ENCODE data around the gene RPS24.
"Not testable (repeated sequence)": the region's sequence is repeated elsewhere in the genome, so short reads cannot be mapped to it uniquely, and the experiment has no call there.

Gene RPS24

DNA sequence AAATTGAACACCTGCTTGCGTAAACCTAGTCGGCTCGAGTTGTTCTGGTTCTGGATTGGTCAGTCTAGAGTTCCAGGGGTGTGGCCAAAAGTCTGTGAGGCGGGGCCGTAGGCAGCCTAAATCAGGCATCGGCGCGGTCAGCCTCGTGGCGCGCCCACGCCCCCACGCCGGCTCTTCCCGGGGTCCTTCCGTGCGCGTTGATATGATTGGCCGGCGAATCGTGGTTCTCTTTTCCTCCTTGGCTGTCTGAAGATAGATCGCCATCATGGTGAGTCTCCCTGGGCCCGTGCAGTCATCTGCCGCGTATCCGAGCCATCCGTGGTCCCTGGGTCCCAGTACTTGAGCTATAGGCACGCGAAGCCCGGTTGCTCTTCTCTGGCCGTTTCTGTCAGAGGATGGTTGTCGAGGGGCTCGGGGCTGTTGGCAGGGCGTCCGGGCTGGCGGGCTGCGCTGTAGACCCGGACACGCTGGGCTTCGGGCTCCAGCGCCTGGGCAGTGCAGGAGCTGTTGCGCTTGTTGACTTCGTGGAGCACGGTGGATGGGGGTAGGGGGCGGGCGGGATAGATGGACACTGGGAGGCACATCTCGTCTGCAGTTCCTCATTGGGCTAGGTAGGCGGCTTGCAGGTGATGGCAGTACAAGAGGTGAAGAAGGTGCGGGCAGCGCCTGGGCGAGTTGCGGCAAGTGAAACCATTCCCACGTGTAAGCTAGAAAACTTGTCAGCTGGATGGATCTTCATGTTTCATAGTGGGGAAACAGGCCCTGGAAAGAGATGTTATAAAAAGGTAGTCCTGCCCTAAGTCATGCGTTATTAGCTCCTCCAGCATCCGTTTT is at the start of gene RPS24:
Gene RPS24, plus strand, starts transcription at position 227 of the 834 bp plus-strand sequence. Its CDS starts 39 bp downstream, at position 266.
- peak; percentile 97 for DNase-seq

- DNase-seq, result no peak
These were observed 48.7 kb upstream of the RPS24 start for GRCh38 chr10:77984986-77985385.

DNA sequence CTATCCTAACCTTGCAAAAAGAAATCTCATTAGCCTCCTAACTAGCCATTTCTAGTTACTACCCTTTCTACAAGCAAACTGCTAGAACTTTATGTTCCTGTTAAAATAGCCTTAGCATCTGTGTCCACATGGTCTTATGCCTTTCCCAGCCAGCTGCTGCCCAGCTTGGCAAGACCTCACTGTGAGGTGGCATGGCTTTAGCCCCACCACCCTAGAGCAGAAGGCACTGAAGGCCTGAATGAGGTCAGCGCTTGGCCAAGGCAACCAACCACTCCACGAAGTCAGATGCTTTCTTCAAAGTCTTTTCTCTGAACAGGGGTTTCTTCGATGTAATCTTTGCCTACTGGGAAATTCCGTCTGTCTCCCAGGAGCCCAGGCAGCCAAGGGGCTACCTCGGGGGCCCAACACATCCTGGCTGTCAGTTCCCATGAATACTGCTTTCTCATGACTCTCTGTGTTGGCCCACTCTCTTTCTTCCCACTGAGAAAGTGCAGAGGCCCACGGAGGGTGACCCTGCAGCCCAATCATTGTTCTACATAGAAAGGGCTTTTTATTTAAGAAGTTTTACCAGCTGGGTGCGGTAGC is 45.9 kb upstream of the RPS24 start:
- DNase-seq, result no peak

- no peak for DNase-seq
These were observed 44.5 kb upstream of the RPS24 start for GRCh38 chr10:77989081-77989724.

- no peak for DNase-seq
These were observed 40.0 kb upstream of the RPS24 start for GRCh38 chr10:77993620-77994019.

GRCh38 chr10:77998780-77999179 is 34.9 kb upstream of the RPS24 start:
- DNase-seq, result not testable (repeated sequence)

- DNase-seq, result no peak
These were observed 33.5 kb upstream of the RPS24 start for GRCh38 chr10:78000206-78000605.

- DNase-seq, result no peak
These were observed 32.6 kb upstream of the RPS24 start for GRCh38 chr10:78000956-78001472.

- DNase-seq, result no peak
These were observed 30.9 kb upstream of the RPS24 start for GRCh38 chr10:78002541-78003288.

DNA sequence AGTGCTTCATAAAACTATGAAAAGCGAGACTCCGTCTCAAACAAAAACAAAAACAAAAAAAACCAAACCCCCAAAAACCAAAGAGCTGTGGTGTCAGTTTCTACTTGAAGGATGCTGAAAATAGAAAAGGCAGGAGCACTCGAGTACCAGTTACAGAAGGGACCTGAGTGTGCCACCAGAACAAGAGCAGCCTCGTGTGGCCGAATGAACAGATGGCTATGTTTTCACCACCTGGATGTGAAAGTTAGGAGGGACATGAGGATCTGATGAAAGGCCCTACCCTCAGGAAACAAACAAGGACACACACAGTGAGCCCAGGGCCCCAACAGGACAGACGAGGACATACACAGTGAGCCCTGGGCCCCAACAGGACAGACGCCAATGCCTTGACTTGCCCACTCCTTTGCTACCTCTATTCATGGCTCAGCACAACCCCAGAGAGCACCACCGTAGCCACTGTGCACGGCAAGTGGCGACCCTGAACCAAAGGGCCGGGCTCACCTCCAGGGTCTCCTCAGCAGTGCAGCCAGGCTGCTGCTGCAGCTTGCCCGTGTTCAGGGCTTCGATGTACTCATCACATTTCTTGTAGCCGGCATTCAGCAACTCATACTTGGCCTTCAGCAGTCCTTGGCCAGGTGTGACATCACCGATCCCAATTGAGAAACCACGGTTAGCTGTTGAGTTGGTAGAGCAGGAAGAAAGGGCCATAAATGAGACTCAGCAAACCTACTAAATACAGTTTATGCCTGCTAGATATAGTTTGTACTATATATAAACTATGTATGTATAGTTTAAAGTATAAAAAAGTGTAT is 29.2 kb upstream of the RPS24 start:
- DNase-seq, result no peak

- no peak for DNase-seq
These were observed 26.5 kb upstream of the RPS24 start for GRCh38 chr10:78007172-78007571.

DNA sequence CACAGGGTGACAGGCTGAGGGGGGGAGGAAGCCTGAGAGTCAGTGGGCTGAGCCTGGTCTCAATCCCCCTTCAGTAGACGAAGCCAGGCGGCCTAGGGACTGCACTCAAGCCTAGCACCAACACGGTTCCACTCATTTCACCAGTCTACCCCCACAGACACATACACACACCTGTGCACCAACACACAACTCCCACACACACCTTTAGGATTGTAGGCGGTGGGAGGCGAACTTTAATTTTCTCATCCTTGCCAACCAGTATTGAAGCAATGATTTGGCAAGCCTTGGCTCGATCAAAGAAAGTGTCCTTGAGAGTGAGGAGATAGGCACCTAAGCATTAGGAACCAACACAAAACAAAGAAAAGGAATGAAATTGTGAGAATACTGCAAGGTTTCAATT is 24.0 kb upstream of the RPS24 start:
- DNase-seq, result no peak

DNA sequence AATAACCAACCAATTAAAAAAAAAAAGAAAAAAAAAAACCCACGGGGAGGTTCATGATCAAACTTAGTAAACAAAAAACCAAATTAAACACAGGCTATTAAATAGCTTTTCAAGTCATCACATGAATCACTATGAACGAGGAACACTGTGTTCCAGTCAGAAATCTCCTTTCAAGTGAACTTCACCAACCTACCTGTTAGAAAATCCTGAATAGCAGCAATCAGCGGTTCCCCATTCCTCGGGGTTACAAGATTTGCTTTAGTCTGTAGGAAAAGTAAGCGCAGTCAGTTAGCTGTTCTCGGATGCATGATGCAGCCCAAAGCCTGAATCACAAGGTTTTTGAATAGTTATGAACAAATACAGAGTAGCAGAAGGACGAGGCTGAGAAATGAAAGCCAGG is 23.4 kb upstream of the RPS24 start:
- DNase-seq, result no peak

DNA sequence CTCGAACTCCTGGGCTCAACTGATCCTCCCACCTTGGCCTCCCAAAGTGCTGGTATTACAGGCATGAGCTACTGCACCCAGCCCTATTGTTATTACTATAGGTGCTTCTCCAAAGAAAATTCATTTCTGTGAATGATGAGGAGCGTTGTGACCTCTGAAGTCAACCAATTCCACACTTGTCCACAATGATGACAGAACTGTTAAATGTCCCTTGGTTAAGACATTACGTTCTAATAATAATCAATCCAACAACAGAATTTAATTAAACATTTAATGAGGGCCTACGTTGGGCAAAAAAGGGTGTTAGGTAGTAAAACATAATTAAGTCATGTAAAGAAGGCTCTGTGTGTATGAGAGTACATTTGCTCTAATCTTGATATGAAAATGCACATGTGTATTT is 22.6 kb upstream of the RPS24 start:
- no peak for DNase-seq

DNA sequence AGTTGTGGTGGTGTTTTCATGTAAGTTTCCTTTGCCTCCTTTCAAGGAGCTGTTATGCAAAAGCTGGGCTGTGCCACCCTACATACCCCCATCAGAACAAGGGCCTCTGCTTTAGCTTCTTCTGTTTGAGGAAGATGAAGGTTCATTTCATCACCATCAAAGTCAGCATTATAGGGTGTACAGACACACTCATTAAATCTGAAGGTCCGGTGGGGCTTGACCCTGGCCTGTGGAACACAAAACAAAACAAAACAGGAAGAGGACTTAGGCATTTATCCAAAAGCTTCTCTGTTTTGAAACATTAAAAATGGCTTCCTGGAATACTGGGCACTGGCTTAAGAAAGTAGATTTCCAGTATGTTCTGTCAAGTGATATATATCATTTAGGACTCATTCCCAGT is 20.1 kb upstream of the RPS24 start:
- no peak for DNase-seq

DNA sequence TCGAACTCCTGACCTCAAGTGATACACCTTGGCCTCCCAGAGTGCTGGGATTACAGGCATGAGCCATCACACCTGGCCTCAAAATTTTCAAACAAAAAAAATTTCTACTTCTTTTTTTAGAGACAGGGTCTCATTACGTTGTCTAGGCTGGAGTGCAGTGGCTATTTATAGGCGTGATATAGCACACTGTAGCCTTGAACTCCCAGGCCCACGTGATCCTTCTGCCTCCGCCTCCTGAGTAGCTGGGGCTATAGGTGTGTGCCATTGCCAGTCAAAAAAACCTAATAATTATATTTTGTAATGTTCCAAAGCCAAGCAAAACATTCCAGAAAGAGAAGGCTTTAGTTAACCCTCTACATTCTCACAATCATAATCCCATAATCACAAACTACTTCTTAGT is 18.1 kb upstream of the RPS24 start:
- DNase-seq, result no peak

DNA sequence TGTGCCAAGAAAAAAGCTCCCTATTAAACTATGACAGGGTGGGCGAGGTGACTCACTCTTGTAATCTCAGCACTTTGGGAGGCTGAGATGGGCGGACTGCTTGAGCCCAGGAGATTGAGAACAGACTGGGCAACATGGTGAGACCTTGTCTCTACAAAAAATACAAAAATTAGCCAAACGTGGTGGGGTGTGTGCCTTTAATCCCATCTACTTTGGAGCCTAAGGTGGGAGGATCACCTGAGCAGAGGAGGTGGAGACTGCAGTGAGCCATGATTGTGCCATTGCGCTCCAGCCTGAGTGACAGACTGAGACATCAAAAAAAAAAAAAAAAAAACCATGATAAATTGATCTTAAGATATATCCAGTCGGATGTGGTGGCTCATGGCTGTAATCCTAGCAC is 15.8 kb upstream of the RPS24 start:
- no peak for DNase-seq

DNA sequence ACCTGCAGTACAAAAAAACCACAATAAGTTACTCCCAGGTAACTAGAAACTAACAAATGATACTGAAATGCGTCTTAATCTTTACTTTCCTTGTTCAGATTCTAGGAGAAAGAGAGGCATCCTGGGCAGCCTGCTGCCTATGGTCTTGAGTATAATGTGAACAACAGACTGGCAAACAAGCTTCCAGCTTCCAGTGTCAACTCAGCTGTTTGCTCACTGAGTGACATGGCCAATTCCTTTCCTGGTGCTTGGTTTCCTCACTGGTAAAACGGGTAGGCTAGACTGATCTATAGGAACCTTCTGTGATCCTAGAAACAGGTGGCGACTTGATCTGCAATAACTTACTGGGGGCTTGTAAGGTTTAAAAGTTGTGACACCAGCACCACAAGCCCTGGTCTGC is 14.4 kb upstream of the RPS24 start:
- no peak for DNase-seq

DNA sequence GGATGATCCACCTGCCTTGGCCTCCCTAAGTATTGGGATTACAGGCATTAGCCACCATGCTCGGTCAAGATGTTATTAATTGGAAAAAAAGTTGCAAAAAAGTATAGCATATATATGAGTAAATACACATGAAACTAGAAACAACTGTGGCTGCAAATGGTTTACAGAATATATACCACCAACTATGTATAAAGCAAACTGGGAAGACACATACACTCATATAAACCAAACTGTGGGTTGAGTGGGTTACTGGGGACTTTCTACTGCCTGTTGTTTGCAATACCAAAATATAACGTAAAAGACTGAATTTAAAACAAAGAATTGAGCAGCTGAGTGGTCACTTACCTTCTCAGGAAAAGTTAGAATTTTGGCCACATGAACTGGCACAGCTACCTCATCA is 12.5 kb upstream of the RPS24 start:
- no peak for DNase-seq

- DNase-seq, result no peak
These were observed 9.9 kb upstream of the RPS24 start for GRCh38 chr10:78023741-78024140.

- DNase-seq, result no peak
These were observed 7.8 kb upstream of the RPS24 start for GRCh38 chr10:78025685-78026364.
